H1 (cell line): ENCODE measurements around the gene RNF183. TPM values are rescaled to one million over a fixed set of nuclear protein-coding genes. Genes with fewer than 3 reads are reported as not detected.

ENCODE experiments used
- CTCF ChIA-PET: fragments of 300-600 bp; sonication (Branson Sonifier 250); formaldehyde crosslinking; loops from one replicate; lab custom pipeline; 2021; ENCODE audit not compliant: partially characterized antibody; lab: Charles Lee
- POLR2A ChIA-PET: fragments of 300-600 bp; sonication (Branson Sonifier 250); formaldehyde crosslinking; loops from one replicate; lab custom pipeline; 2021; ENCODE audit warnings: inconsistent platforms; ENCODE audit not compliant: partially characterized antibody; lab: Charles Lee
- DNase-seq, 2 experiments: peaks; one replicate each; pipeline versions ENCODE4 v3.0.0 to v3.0.0-alpha.2; 2010 to 2022; ENCODE audit warnings: low spot score in 2 of 2, low read depth in 1 of 2, mixed read lengths in 1 of 2
- FAIRE-seq: peaks from 2 replicates; lab custom pipeline; 2011; peaks lifted over from hg19 to GRCh38; lab: Jason Lieb, UNC
- H2AFZ ChIP-seq: 2 replicates; pipeline ENCODE4 v1.8.1; 2012; ENCODE audit warnings: low read length, inconsistent platforms
- H2AK5ac ChIP-seq: 2 replicates; pipeline ENCODE4 v1.6.1; 2013; ENCODE audit warnings: low read depth, low read length
- H2BK120ac ChIP-seq: replicated peaks from 2 replicates; pipeline ENCODE3; 2013; ENCODE audit warnings: low read depth, low read length, inconsistent platforms
- H2BK12ac ChIP-seq: 2 replicates; pipeline ENCODE4 v1.6.1; 2013; ENCODE audit warnings: low read depth, low read length
- H2BK15ac ChIP-seq: 2 replicates; pipeline ENCODE4 v1.6.1; 2013; ENCODE audit warnings: low read length
- H2BK20ac ChIP-seq: 2 replicates; pipeline ENCODE4 v1.6.1; 2013; ENCODE audit warnings: low read length
- H2BK5ac ChIP-seq: 2 replicates; pipeline ENCODE4 v1.6.1; 2013; ENCODE audit warnings: low read depth, low read length
- H3K14ac ChIP-seq: 2 replicates; pipeline ENCODE4 v1.6.1; 2013; ENCODE audit warnings: inconsistent platforms; ENCODE audit not compliant: insufficient read length
- H3K18ac ChIP-seq: 2 replicates; pipeline ENCODE4 v1.6.1; 2013; ENCODE audit warnings: low read length; ENCODE audit errors: extremely low read depth
- H3K23ac ChIP-seq: 2 replicates; pipeline ENCODE4 v1.6.1; 2013; ENCODE audit warnings: inconsistent platforms; ENCODE audit not compliant: insufficient read length
- H3K23me2 ChIP-seq: 2 replicates; pipeline ENCODE4 v1.6.1; 2013; ENCODE audit warnings: low read depth, low read length
- H3K27ac ChIP-seq: 2 replicates; pipeline ENCODE4 v1.6.1; 2011; ENCODE audit warnings: low read depth, low read length, inconsistent platforms
- H3K27me3 ChIP-seq, 4 experiments: replicated peaks in 1 of 4; 1 replicate in 1 of 4; 2 replicates in 3 of 4; pipeline versions ENCODE4 v1.6.1 to v1.8.1; 2011 to 2013; ENCODE audit warnings: low read length in 3 of 4, mild to moderate bottlenecking in 3 of 4, inconsistent platforms in 2 of 4, mixed read lengths in 2 of 4, moderate library complexity in 1 of 4; ENCODE audit not compliant: control insufficient read depth in 3 of 4, insufficient read depth in 3 of 4; ENCODE audit errors: extremely low read depth in 1 of 4
- H3K36me3 ChIP-seq, 4 experiments: 2 replicates each; pipeline versions ENCODE4 v1.6.1 to v1.8.1; 2011 to 2013; ENCODE audit warnings: mild to moderate bottlenecking in 4 of 4, low read length in 3 of 4, moderate library complexity in 2 of 4, control low read depth in 1 of 4, inconsistent platforms in 1 of 4; ENCODE audit not compliant: insufficient read depth in 4 of 4, control insufficient read depth in 2 of 4
- H3K4ac ChIP-seq: replicated peaks from 2 replicates; pipeline ENCODE3; 2013; ENCODE audit warnings: low read length, low read depth, mixed read lengths, inconsistent platforms; ENCODE audit not compliant: insufficient read length
- H3K4me1 ChIP-seq, 4 experiments: replicated peaks in 1 of 4; 1 replicate in 1 of 4; 2 replicates in 3 of 4; pipeline versions ENCODE4 v1.6.1 to v1.8.1; 2011 to 2013; ENCODE audit warnings: low read length in 3 of 4, inconsistent platforms in 2 of 4, mixed read lengths in 1 of 4; ENCODE audit not compliant: insufficient read depth in 4 of 4, control insufficient read depth in 3 of 4
- H3K4me2 ChIP-seq, 2 experiments: 2 replicates each; pipeline versions ENCODE4 v1.6.1 to v1.8.1; 2011 to 2013; ENCODE audit warnings: low read depth in 2 of 2, low read length in 2 of 2, control low read depth in 1 of 2, inconsistent platforms in 1 of 2, mild to moderate bottlenecking in 1 of 2; ENCODE audit not compliant: insufficient read depth in 1 of 2
- H3K4me3 ChIP-seq, 4 experiments: fragments of 200-600, 300-600 bp in 1 of 4; sonication (generic), shearing (Covaris generic), sonication (Bioruptor Twin) in 1 of 4; 2 replicates each; pipeline versions ENCODE4 v1.5.1 to v1.8.1; 2011 to 2016; ENCODE audit warnings: low read length in 4 of 4, low read depth in 3 of 4, control low read depth in 2 of 4, inconsistent platforms in 2 of 4, mild to moderate bottlenecking in 2 of 4, mixed read lengths in 1 of 4, moderate library complexity in 1 of 4; ENCODE audit not compliant: insufficient read depth in 2 of 4; ENCODE audit errors: extremely low read depth in 1 of 4
- H3K56ac ChIP-seq: replicated peaks from 2 replicates; pipeline ENCODE3; 2013; ENCODE audit warnings: low read depth, mild to moderate bottlenecking, mixed read lengths, low read length, inconsistent platforms; ENCODE audit not compliant: insufficient read length
- H3K79me1 ChIP-seq: 2 replicates; pipeline ENCODE4 v1.6.1; 2013; ENCODE audit warnings: low read depth, low read length, control low read depth
- H3K79me2 ChIP-seq, 2 experiments: 2 replicates each; pipeline versions ENCODE4 v1.6.1 to v1.8.1; 2012 to 2013; ENCODE audit warnings: low read length in 2 of 2, mild to moderate bottlenecking in 2 of 2, inconsistent platforms in 1 of 2; ENCODE audit not compliant: insufficient read depth in 2 of 2, control insufficient read depth in 1 of 2
- H3K9ac ChIP-seq, 4 experiments: replicated peaks in 1 of 4; 1 replicate in 1 of 4; 2 replicates in 3 of 4; pipeline versions ENCODE4 v1.6.1 to v1.8.1; 2011 to 2013; ENCODE audit warnings: low read depth in 3 of 4, low read length in 3 of 4, control low read depth in 2 of 4, mild to moderate bottlenecking in 2 of 4, moderate library complexity in 2 of 4, inconsistent platforms in 1 of 4; ENCODE audit errors: extremely low read depth in 1 of 4
- H3K9me3 ChIP-seq, 2 experiments: 2 replicates each; pipeline versions ENCODE4 v1.6.1 to v1.8.1; 2012 to 2013; ENCODE audit warnings: mild to moderate bottlenecking in 2 of 2, moderate library complexity in 2 of 2, control low read depth in 1 of 2, inconsistent platforms in 1 of 2, low read depth in 1 of 2, low read length in 1 of 2, mixed read lengths in 1 of 2; ENCODE audit not compliant: insufficient read depth in 2 of 2
- H4K20me1 ChIP-seq, 2 experiments: replicated peaks in 1 of 2; 2 replicates each; pipeline versions ENCODE3 to v1.8.1; 2011 to 2013; ENCODE audit warnings: inconsistent platforms in 2 of 2, low read length in 2 of 2, mild to moderate bottlenecking in 1 of 2; ENCODE audit not compliant: insufficient read depth in 2 of 2, control insufficient read depth in 1 of 2
- H4K5ac ChIP-seq: 2 replicates; pipeline ENCODE4 v1.6.1; 2013; ENCODE audit warnings: low read length, low read depth, mixed read lengths, inconsistent platforms; ENCODE audit not compliant: insufficient read length
- H4K8ac ChIP-seq: 2 replicates; pipeline ENCODE4 v1.8.0; 2013; ENCODE audit warnings: mild to moderate bottlenecking, moderate library complexity, low read length, inconsistent platforms; ENCODE audit not compliant: insufficient read depth; ENCODE audit errors: extremely low read depth
- H4K91ac ChIP-seq: replicated peaks from 2 replicates; pipeline ENCODE3; 2013; ENCODE audit warnings: low read length, mixed read lengths, inconsistent platforms; ENCODE audit not compliant: insufficient read length
- BACH1 ChIP-seq: IDR thresholded peaks from 2 replicates; pipeline ENCODE4 v1.6.1; 2012; ENCODE audit warnings: low read length, improper control_type of control experiment
- BCL11A ChIP-seq, 2 experiments: IDR thresholded peaks; one replicate each; pipeline ENCODE4 v1.6.1; 2011; ENCODE audit warnings: low read depth in 2 of 2, low read length in 2 of 2, mild to moderate bottlenecking in 2 of 2
- CTBP2 ChIP-seq: IDR thresholded peaks from 2 replicates; pipeline ENCODE4 v1.7.0; 2011; ENCODE audit warnings: borderline replicate concordance, mild to moderate bottlenecking, moderate library complexity, mixed read lengths, low read length; ENCODE audit not compliant: insufficient read depth, insufficient read length
- JUND ChIP-seq: IDR thresholded peaks from 2 replicates; pipeline ENCODE4 v1.6.1; 2011; ENCODE audit warnings: mild to moderate bottlenecking, improper control_type of control experiment, low read length
- KDM4A ChIP-seq: IDR thresholded peaks from one replicate; pipeline ENCODE4 v1.7.1; 2012; ENCODE audit warnings: low read depth, mild to moderate bottlenecking, moderate library complexity, low read length, inconsistent platforms; ENCODE audit not compliant: severe bottlenecking
- NANOG ChIP-seq: IDR thresholded peaks from 2 replicates; pipeline ENCODE4 v1.6.1; 2011; ENCODE audit warnings: low read length, low read depth, mild to moderate bottlenecking, inconsistent platforms; ENCODE audit not compliant: insufficient read depth, poor library complexity, severe bottlenecking
- PHF8 ChIP-seq: fragments of 200-600 bp; sonication (generic); conservative IDR thresholded peaks from 2 replicates; pipeline ENCODE4 v1.7.1; 2012; ENCODE audit warnings: low read depth, mild to moderate bottlenecking, inconsistent platforms, low read length, moderate library complexity
- SRF ChIP-seq: IDR thresholded peaks from 2 replicates; pipeline ENCODE4 v1.6.1; 2011; ENCODE audit warnings: mild to moderate bottlenecking, low read depth, low read length, moderate library complexity
- TAF1 ChIP-seq: IDR thresholded peaks from 2 replicates; pipeline ENCODE4 v1.6.1; 2011; ENCODE audit warnings: mild to moderate bottlenecking, low read depth, low read length
- TEAD4 ChIP-seq: IDR thresholded peaks from 2 replicates; pipeline ENCODE4 v1.6.1; 2012; ENCODE audit warnings: low read depth, low read length, inconsistent platforms, mixed read lengths
- WGBS, 2 experiments: shearing (Covaris generic) in 1 of 2; methylation state at CpG; one replicate each; pipeline versions ENCODE4 v1.1.6 to v1.1.7; 2013 to 2015; ENCODE audit warnings: low lambda C conversion rate in 2 of 2, mixed read lengths in 2 of 2, inconsistent platforms in 1 of 2, low coverage in 1 of 2, missing lambda C conversion rate in 1 of 2; ENCODE audit not compliant: insufficient replicate concordance in 2 of 2, insufficient coverage in 1 of 2, insufficient read length in 1 of 2; ENCODE audit errors: extremely low coverage in 1 of 2, missing lambda C conversion rate in 1 of 2; 5-methylcytosine and 5-hydroxymethylcytosine counted together
- polyA plus RNA-seq, 7 experiments: library from polyadenylated mRNA; depleted of rRNA in 3 of 7; stranded (reverse) in 5 of 7; unstranded in 2 of 7; fragments of >200 nt in 5 of 7; fragments of 200-250 nt in 2 of 7; gene quantifications; 1 replicate in 5 of 7; 2 replicates in 1 of 7; 4 replicates in 1 of 7; pipeline versions ENCODE4 v1.2.1 to v1.2.3, GENCODE V29; 2011 to 2013; ENCODE audit warnings: missing spikeins in 2 of 7, mixed read lengths in 2 of 7
- total RNA-seq: library from RNA; stranded (reverse); fragmentation: NEBNext Ultra II Directional; extraction: Animal tissue kit (Norgen Biotek cat#: 25700); gene quantifications from 2 replicates; pipeline ENCODE4 v1.2.1, GENCODE V29; 2021
- TF ChIP-seq, protein P1 (sequence below): IDR thresholded peaks from 2 replicates; pipeline ENCODE4 v1.6.1; 2011; ENCODE audit warnings: low read length, improper control_type of control experiment

RNF183 gene
- total and polyA plus RNA-seq, 2 of the 8 experiments (the other 6 are each of a cell fraction or from before 2014, with no cell fraction given): 0.15 TPM; not detected in 1

DNA sequence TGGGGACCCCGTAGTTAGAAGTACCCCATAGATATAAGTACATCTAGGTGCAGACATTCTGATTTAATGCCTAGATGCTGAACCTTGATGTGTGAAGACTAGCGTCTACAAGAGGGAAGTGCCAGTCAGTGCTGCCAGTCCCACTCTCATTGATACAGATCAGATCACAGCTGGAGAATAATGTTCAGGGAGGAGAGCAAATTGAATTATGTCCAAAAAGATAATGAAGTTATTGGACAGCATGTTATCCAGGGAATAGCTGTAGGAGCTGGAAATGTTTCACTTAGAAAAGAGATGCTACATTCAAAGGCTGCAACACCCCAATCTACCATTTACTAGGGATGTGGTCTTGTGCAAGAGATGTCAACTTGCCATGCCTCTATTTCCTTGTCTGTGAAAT, 15.9 kb upstream of the RNF183 start:
- no peak overlapping the region for H3K14ac ChIP-seq
- H3K4ac ChIP-seq: no peak overlapping the region
- no peak overlapping the region for H3K27ac ChIP-seq
- H3K23ac ChIP-seq: no peak overlapping the region
- H2AFZ ChIP-seq: no peak overlapping the region
- H3K23me2 ChIP-seq: no peaks in the 10 kb centered on the region; the same call in 1 of the 2 replicates
- H2BK12ac ChIP-seq: no peak overlapping the region
- DNase-seq: no peak
- no peak overlapping the region for H3K4me2 ChIP-seq
- no peaks in the 10 kb centered on the region for H3K79me1 ChIP-seq
- CTCF ChIA-PET: interaction anchor here (0.9 to 3.3 kb wide), 11 partner anchors 8 to 274 kb away, joined by 3 to 19 read pairs (median 4); no protein-coding TSS in a partner anchor
- no peak overlapping the region for H3K9ac ChIP-seq
- H2AK5ac ChIP-seq: no peak overlapping the region
- H4K91ac ChIP-seq: no peak overlapping the region
- H3K27me3 ChIP-seq: peaks cover 0 to 2% (median under 1%) of the 10 kb centered on the region in 4 experiments; a peak in 2 of 7 replicates
- no peak overlapping the region for H3K18ac ChIP-seq
- H3K4me1 ChIP-seq: no peaks in the 10 kb centered on the region
- no peaks in the 10 kb centered on the region for H3K79me2 ChIP-seq
- H2BK20ac ChIP-seq: no peak overlapping the region
- no peak for TF ChIP-seq TEAD4
- TF ChIP-seq NANOG: no peak
- no peak for TF ChIP-seq KDM4A
- TF ChIP-seq, protein P1, sequence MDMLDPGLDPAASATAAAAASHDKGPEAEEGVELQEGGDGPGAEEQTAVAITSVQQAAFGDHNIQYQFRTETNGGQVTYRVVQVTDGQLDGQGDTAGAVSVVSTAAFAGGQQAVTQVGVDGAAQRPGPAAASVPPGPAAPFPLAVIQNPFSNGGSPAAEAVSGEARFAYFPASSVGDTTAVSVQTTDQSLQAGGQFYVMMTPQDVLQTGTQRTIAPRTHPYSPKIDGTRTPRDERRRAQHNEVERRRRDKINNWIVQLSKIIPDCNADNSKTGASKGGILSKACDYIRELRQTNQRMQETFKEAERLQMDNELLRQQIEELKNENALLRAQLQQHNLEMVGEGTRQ: no peak
- TF ChIP-seq SRF: no peak
- TF ChIP-seq BCL11A (IDR thresholded peaks at IDR 0.05; ENCODE audit: low read depth in 2 of 2, low read length in 2 of 2): no peak
- no peak for TF ChIP-seq CTBP2
- no peak for TF ChIP-seq JUND
- TF ChIP-seq TAF1: no peak
- no peak for TF ChIP-seq PHF8
- TF ChIP-seq BACH1: no peak
- no peaks in the 10 kb centered on the region for H4K20me1 ChIP-seq
- H2BK5ac ChIP-seq: no peak overlapping the region
- H2BK120ac ChIP-seq: no peak overlapping the region
- H3K56ac ChIP-seq: no peak overlapping the region
- H3K36me3 ChIP-seq: no peaks in the 10 kb centered on the region
- no peaks in the 10 kb centered on the region for H3K9me3 ChIP-seq
- no peak overlapping the region for H4K8ac ChIP-seq
- no peak overlapping the region for H4K5ac ChIP-seq
- FAIRE-seq: no peak
- POLR2A ChIA-PET: interaction anchor here (1.0 kb wide), 1 partner anchor 31 kb away, joined by 4 read pairs; no protein-coding TSS in a partner anchor
- H3K4me3 ChIP-seq: no peak overlapping the region
- H2BK15ac ChIP-seq: no peak overlapping the region
- 66% methylated on average over 2 of the region's 2 CpGs; no CpG with 5 or more reads in 1 of the 2 experiments for WGBS, 2 experiments
